Stimulated activated CD4-positive, alpha-beta T cell treated with anti-CD3 and anti-CD28 coated beads, Interleukin-15, amount 100 ng/mL, for 24 hours (primary cell): ENCODE measurements around the gene FCHSD2.
"Not testable (repeated sequence)": the region's sequence is repeated elsewhere in the genome, so short reads cannot be mapped to it uniquely, and the experiment has no call there.

Experiments used
- DNase-seq: peaks from one replicate; pipeline ENCODE4 v3.0.0-alpha.2; 2020

Gene FCHSD2

DNA sequence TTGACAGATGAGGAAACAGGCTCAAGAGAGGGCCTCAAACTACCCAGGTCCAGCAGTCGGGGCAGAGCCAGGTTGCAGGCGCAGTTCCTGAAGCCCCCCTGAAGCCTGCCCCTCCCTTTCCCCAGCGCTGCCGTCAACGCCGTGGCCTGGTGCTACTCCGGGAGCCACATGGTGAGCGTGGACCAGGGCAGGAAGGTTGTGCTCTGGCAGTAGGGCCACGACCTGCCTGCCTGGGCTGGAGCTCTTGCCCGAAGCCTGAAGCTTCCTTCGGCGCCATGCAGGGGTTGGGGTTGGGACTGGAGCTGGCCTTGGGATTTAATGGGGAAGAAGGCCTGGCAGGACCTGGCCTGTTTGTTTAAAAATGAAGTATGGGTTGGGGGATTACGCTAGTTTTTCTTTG lies 312.9 kb downstream of the FCHSD2 start:
- DNase-seq: no peak

GRCh38 chr11:72828692-72829101 lies 313.4 kb downstream of the FCHSD2 start:
- no peak for DNase-seq

DNA sequence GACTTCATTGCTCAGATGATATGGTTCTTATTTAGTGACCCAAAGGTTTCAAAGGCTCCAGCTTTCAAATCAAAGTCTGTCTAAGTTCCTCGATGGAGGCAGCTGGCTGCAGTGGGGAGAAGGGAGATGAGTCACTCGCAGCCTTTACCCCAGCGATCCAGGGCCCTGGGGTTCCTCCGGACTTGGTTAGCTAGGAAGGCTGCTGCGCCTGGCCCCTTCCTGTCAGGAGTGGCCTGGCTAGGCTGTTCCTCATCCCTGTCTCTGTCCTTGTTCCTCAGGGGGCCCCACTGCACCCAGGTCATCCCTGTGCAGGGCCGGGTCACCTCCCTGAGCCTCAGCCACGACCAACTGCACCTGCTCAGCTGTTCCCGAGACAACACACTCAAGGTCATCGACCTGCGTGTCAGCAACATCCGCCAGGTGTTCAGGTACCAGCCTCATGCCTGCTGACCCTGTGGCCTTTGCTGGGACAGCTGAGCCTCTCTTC lies 314.0 kb downstream of the FCHSD2 start:
- DNase-seq: no peak

- not testable (repeated sequence) for DNase-seq
Observed at GRCh38 chr11:72827656-72828055, 314.5 kb downstream of the FCHSD2 start.

- DNase-seq: no peak
Observed at GRCh38 chr11:72826942-72827480, 315.1 kb downstream of the FCHSD2 start.

GRCh38 chr11:72826191-72826941 lies 315.8 kb downstream of the FCHSD2 start:
- no peak for DNase-seq

GRCh38 chr11:72825661-72826060 lies 316.5 kb downstream of the FCHSD2 start:
- DNase-seq: no peak

DNA sequence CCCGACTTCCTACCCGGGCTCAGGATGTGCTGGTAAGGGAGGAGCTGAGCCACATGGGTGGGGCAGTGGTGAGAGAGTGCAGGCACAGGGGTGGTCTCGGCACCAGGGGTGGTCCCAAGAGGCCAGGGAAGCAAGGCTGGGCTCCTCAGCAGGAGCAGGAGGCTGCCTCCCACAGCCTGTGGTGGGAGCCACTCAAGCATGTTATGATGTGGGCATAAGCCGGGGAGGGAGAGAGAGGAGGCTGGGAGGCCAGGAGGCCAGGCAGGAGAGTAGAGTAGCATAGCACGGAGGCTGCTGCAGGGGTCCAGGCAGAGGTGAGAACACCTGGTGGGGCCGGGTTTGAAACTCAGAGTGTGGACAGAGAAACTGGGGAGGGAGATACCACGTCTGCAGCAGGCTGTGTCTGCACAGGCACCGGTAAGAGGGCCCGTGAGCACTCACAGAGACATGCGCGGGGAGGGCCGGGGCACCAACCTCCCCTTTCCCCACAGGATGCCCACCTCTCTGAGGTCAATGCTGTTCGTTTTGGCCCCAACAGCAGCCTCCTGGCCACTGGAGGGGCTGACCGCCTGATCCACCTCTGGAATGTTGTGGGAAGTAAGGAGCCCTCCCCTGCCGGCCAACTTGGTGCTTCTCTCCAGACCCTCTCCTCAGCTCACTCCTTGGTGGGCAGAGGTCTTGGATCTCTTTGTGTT lies 317.2 kb downstream of the FCHSD2 start:
- no peak for DNase-seq

GRCh38 chr11:72824020-72824419 lies 318.1 kb downstream of the FCHSD2 start:
- no peak for DNase-seq

- DNase-seq: no peak
Observed at GRCh38 chr11:72823105-72823804, 318.9 kb downstream of the FCHSD2 start.

- DNase-seq: peak; percentile 83
Observed at GRCh38 chr11:72821920-72822799, 320.0 kb downstream of the FCHSD2 start.

- DNase-seq: no peak
Observed at GRCh38 chr11:72821221-72821919, 320.7 kb downstream of the FCHSD2 start.

- DNase-seq: no peak
Observed at GRCh38 chr11:72820439-72821139, 321.5 kb downstream of the FCHSD2 start.

DNA sequence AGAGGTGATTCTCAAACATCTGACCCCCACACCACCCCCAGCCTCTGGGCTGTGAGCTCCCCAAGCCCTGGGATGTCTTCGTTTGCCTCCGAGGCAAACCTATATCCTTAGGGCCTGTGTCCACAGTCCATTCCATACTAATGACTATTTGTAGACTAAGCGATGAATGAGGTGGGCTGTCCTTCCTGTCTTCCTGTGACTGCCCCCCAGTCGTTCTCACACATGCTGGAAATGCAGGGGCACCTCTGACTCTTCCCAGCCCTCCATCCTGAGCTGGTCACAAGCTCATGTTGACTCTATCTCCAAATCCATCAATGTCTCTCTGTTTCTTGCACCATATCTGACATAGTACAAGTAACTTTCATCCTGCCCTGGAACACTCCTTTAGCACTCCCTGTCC lies 323.1 kb downstream of the FCHSD2 start:
- no peak for DNase-seq

DNA sequence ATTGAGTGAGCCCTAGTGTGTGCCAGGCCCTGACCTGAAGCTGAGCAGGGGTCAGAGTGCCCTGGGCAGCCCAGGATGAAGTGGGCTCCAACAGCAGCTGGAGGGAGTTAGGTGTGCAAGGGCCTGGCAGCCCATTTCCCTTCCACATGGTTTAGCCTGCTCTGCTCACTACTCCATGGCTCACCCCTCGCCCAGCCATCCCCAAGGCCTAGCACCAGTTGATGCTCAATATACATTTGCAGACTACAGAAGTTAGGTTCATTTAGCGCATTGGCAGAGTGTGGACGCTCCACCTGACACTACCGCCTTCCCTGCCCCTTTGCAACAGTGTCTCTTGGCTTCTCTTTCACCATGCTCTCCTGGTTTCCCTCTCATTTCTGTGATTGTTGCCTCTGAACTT lies 324.2 kb downstream of the FCHSD2 start:
- no peak for DNase-seq

DNA sequence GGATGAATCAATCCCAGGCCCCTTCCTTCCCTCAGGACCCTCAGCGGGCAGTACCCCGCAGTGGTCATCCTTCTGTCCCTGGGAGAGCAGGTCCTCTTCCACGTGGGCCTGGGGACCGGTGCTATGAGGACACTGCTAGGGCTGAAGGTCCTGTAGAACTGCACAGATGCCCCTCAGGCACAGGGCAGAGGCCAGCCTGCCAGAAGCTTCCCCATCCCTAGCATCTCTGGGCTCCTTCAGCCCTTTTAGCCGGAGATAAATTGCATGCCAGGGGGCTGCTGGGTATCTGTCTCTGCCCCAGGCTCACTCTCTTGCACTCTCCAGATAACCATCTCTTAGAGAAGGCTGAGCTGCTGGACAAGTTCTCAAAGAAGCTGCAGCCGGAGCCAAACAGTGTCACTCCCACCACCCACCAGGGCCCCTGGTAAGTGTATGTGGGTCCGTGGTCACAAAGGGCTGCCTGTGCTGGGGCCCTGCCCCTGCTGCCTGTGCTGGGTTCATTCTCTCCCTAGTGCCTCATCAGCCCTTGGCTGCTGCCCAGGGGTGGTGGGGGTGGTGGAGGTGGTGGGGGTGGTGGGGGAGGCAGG lies 325.6 kb downstream of the FCHSD2 start:
- no peak for DNase-seq

DNA sequence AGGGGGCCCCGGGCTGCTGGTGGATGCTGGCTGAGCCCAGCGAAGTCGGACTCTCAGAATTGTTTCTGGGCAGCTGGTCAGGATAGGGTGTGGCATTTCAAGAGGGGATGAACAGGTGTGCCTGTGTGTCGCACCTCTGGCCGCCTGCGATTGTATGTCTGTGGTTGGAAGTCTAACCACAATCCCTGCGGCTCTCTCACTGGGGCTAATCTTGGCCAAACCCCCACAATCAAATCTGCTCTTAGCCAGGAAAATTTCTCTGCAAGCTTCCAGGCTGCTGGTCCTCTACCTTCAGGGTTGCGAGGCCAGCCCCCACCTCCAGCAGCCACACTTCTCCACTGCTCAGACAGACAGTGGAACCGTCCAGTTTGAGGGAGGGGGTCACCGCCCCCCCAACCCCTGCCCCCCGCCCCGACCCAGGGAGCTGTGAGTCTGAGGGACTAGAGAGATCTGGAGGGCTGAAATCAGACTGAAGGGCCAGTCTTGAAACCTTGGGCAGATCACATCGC lies 327.0 kb downstream of the FCHSD2 start:
- DNase-seq: no peak

GRCh38 chr11:72814286-72815109 lies 327.6 kb downstream of the FCHSD2 start, which contains the start of gene ATG16L2:
ATG16L2 (plus strand) TSS chr11:72814411; CDS start chr11:72814446, 35 bp downstream.
- DNase-seq: peak; percentile 91

- DNase-seq: peak; percentile 87
Observed at GRCh38 chr11:72813740-72814285, 328.3 kb downstream of the FCHSD2 start.
